UCSD-AML1 (cell line): ENCODE data around the gene AOC3.
A peak's percentile ranks its signal among the peaks of the same experiment; 100 is the strongest.

Experiments used
- DNase-seq: peaks from one replicate; lab custom pipeline; 2025; ENCODE audit not compliant: unreplicated experiment; lab: John Stamatoyannopoulos, UW

Gene AOC3

DNA sequence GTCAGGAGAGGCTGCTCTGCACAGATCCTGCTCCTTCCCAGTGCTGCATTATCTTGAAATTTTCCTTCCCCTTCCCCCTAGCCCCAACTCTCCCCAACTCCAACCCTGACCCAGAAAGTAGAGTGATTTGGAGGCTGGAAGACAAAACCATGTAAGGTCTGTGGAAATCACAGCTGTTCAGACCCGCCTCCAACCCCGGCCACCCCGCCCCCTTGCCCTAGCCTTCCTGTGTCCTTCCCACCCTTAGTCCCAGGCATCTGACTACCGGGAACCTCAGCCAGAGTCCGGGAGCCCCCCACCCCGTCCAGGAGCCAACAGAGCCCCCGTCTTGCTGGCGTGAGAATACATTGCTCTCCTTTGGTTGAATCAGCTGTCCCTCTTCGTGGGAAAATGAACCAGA lies at the start of gene AOC3:
AOC3 (plus strand) TSS at position 246 of the 400 bp plus-strand sequence; CDS start at position 391, 145 bp downstream.
- no peak for DNase-seq

DNA sequence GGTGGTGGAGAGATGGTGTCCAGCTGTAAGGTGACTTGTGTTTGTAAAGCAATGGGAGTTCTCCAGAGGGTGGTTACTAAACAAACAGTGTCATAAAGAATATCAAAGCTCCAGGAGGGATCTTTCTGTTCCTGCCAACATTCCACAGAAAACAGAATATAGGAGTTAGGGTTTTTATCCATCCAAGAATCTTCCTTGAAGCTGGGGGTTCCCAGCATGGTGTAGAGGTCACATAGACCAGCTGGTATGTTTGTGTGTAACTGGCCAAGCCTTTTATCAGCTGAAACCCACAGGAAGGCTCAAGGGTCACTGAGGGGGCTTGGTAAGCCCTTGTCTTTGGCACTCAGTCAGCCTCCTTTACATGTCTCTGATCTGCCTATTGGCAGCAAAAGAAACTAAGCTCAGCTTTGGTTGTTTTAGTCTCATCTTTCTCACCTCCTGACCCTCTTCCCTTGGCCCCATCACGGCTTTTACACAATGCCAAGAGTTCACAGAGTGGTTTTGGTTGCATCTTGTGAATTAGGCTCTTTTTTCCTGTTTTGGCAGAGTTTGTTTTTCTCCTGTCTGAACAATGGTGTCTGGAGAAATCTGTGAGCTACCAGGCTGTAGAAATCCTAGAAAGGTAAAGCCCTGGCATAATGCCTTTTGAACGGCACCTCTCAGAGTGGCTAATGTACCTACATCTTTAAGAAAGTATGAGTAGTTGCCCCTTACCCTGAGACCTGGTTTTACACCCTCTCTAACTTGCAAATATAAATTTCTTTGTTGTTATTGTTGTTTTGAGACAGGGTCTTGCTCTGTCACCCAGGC lies 47.7 kb upstream of the AOC3 start:
- no peak for DNase-seq

DNA sequence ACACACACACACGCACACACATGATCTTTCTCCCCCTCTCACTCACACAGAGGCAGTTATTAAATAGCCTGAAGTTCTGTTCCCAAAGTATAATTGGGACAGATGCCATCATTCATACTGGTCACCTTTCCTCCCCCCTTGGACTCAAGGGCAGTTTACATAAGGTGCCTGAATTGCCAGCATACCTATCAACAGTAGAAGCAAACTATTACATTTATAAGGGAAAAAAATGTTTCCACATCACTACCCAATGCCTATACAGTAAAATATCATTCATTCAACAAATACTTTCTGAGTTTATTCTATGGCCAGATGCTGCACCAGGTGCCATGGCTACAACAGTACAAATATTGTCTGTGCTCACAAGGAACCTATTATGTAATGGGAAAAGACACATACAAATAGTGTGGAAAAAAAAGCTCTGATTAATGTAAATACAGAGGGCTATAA lies 46.1 kb upstream of the AOC3 start:
- no peak for DNase-seq

DNA sequence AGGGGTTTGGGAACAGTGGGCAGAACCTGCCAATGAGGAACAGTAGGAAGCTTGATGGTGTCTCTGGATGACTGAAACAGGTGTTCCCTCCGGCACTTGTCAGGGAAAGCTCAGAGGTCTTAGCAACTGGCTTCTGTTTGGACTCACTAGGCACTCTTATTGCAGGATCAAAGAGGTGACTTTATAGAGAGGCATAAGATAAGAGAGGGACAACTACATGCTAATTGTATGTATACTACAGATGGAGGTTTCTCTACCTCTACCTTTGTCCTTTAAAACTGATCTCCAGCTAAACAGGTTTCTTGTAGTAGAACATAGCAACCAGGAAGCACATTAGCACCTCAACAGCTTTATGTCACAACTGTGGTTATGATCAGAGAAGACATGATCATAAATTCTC lies 44.8 kb upstream of the AOC3 start:
- DNase-seq = no peak

DNA sequence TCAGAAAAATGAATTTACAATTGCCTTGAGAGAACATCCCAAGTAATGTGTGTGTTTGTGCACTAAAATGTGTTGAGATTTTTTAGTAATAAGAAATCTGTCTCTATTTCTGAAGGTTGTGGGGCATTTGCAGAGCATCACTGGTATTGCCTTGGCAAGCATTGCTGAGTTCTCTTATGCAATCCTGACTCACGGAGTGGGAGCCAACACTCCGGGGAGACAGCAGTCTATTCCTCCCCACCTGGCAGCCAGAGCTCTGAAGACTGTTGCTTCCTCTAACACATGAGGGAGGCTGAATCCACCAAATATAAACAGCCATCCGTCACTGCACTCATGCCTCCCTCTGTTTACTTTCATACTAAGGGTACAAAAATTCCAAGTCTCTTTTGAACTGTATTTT lies 41.7 kb upstream of the AOC3 start:
- no peak for DNase-seq

DNA sequence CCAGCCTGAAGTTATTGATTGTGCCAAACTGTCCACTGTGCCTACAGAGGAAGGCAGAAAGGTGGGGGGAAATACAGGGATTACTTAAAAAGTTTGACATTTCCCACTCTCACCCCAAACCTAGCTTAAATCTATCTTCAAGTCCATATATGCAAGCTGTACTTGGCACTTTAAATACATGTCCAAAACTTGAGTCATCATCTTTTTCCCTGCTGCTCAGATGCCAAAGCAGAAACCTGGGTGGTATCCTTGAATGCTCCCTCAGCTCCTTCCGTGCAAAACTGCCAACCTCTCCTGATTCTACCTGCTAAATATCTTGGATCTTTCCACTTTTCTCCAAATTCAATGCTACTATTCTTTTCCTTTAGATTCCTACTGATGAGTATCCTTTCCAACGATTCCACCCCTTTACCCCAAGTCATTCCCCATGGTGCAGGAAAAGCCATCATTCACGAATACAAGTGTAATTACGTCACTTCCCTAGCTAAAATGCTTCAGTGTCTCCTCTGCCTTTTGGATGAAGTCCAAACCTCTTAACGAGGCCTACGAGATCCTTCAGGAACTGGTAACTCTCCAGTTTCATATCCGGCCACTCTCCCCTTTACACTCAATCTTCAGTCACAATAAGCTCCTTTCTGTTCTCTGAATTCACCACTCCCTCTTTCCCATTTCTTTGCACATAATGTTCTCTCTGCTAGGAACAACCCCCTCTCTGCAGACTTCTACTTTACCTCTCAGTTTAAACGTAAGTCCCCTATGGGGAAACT lies 36.2 kb upstream of the AOC3 start:
- no peak for DNase-seq

GRCh38 chr17:42817866-42818265 lies 33.1 kb upstream of the AOC3 start:
- no peak for DNase-seq

DNA sequence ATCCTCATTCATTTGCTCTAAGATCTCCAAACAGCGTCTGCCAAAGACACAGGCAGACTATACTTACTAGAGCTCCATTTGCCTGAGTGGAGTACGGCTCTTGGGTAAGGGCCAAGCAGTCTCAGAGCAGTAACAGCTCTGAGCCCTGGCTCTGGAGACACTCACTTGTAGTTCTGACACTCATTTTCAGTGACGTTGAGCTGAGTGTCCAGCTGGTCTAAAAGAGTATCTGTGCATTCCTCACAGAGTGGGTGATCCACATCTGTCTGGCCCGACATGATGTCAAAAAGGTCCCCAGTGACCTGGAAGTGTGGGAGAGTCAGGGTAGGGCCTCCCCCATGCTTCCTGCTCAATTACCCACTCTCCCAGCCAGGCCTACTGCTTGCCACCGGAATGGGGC lies 32.6 kb upstream of the AOC3 start:
- DNase-seq = no peak

- DNase-seq = peak; percentile 60
Measured at GRCh38 chr17:42819939-42820535, 31.0 kb upstream of the AOC3 start.

DNA sequence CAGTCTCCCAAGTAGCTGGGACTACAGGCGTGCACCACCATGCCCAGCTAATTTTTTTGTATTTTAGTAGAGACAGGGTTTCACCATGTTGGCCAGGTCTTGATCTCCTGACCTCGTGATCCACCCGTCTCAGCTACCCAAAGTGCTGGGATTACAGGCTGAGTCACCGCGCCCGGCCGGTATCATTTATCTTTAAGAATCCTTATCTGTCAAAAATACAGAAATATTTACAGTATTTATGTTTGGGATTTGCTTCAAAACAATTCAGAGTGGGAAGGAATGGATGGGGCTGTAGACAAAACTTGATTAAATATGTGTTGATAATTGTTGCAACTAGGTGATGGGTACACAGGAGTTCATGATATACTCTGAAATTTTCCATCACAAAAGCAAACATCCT lies 29.8 kb upstream of the AOC3 start:
- no peak for DNase-seq

DNA sequence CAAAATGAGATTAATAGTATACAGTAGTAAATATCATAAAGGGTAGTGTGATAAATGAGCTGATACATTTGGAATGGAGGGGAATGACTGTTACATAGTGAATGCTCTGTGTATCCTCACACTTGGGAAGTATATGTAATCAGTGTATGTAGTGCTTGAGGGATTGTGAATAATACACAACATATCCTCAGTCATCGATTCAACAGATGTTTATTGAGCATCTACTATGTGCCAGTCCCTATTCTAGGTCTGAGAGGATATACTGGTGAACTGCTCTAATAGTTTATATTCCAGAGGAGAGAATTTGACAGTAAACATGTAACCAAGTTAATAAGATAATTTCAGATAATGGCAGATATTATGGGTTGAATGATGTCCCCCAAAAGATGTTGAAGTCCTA lies 23.5 kb upstream of the AOC3 start:
- DNase-seq = no peak

- DNase-seq = no peak
Measured at GRCh38 chr17:42830971-42831370, 20.0 kb upstream of the AOC3 start.

- DNase-seq = no peak
Measured at GRCh38 chr17:42832213-42832933, 18.6 kb upstream of the AOC3 start.

DNA sequence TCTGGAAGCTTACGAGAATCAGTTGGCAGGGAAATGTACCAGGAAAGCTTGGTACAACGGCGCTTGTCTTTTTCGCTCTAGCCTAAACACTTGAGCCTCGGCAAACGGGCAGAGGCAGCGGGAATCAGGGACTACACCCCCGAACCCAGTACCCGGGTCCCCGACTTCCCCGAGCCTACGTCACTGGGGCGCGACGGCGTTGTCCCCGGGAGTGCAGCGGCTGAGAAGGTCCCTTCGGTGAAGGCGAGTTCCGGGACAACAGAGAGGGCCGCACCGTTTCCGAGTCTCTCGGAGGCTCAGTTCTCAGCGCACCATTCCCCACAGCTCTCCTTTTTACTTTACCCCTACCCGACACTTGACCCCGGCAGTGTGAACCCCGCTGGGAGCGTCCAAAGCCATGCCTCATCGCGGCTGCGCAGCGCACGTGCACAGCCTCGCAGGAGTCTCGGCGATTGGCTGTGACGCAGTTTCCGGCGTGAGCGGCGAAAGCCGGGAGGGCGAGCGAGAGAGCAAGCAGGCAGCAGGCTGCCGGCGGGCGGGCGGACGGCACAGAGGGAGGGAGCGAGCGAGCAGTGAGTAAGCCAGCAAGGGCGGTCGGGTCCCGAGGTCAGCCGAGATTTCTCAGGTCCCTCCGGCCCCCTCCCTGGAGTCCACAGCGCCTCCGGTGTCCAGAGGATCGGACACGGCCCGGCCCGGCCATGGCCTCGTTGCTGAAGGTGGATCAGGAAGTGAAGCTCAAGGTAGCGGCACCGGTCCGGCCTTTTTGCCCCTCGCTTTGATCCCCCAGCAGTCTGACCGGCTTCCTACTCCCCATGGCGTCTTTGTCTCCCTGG lies 17.8 kb upstream of the AOC3 start, which contains the start of gene PSME3:
PSME3 (plus strand) TSS at position 464 of the 833 bp plus-strand sequence; CDS start at position 699, 235 bp downstream.
- peak; percentile 92 for DNase-seq

DNA sequence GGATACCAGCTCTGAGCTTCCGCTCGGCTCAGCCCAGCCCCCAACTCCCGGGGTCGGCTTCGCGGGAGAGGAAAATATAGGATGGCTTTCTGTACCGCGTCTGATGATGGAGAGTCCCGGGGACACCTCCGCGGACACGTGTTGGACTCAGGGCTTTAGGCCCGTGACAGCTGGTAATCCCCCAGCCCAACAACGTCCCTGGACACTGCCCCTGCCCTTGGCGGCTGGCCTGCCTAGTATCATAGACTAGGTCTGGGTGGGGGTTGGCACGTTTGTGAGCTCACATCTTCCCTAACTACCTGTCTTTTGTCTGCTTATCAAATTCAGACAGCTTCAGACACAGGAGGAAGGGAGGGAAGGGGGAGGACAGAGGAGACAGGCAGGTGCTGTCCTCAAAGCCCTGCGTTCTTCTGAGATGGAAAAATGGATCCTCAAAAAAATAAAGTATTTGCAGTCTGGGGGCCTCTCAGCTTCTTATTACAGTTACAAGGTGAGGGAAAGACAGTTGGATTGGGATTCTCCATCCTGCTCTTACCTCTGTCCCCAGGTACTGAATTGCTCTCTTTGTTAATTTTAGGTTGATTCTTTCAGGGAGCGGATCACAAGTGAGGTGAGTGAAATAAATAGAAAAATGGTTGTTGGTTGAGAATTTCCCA lies 17.1 kb upstream of the AOC3 start:
- no peak for DNase-seq

DNA sequence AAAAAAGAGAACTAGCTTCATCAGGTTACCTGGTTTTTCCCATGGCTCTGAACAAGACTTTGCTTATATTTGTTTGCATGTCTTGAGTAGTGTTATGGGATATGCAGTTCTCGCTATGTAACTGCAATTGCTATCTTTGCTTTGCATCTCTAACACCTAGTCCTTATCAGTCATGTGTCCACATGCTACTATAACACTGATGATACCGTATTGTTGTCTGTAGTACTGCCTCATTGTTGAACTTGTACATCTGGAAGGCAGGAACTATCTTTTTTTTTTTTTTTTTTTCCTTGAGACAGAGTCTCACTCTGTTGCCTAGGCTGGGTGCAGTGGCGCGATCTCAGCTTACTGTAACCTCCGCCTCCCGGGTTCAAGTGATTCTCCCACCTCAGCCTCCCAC lies 15.3 kb upstream of the AOC3 start:
- DNase-seq = no peak

- DNase-seq = no peak
Measured at GRCh38 chr17:42841975-42842685, 8.9 kb upstream of the AOC3 start.

DNA sequence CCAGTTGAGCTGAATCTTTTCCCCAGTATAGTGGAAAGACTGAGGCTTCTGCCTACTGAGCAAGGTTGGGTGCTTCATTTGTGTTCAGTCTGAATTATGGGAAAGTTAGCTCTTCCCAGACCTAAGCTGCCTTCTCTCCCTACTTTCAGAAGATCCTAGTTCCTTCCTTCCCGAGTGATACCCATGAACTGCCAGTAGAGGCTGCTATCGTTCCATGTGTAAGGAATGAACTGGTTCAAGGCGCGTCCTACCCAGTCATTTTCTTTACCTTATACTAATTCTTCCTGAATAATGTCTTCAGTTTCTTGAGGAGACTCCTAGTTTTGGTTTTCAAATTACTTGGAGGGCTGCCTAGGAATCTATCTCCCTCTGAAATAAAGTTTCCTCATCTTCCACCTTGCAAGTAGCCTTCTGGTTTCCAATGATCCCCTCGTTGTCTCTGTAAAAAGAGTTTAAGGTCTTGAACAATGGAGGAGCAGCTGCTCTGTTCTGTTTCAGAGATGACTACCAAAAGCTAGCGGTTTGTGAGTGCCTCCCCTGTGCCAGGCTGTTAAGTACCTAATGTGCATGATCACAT lies 7.6 kb upstream of the AOC3 start:
- DNase-seq = no peak

DNA sequence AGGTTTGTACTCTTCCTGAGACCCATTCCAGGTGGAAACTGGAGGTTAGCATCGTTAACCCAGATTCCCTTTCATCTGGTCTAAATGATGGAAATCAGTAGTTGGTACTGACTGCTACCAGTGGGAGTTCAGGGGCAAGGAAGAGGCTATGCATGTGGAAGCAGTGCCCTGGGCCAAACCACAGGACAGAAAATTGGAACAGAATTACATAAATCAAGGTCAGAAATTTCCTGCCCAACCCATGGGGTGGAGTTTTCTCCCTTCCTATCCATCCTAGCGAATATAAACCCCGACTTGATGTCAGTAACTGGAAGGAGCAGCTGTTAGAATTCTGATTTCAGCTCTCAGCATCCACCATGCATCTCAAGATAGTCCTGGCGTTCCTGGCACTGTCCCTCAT lies 6.7 kb upstream of the AOC3 start, which contains the start of gene AOC2:
AOC2 (plus strand) TSS at position 310 of the 400 bp plus-strand sequence; CDS start at position 357, 47 bp downstream.
- no peak for DNase-seq
